Natural killer cell (primary cell): ENCODE data around the gene TWIST2. TPM values are rescaled to one million over a fixed set of nuclear protein-coding genes. Genes with fewer than 3 reads are reported as not detected.

Experiments
- ATAC-seq, 3 donors: fragments of 150-1000 bp in 2 of 3; fragments of 200-7000 bp in 1 of 3; cut with Tn5 transposase; 1 replicate in 1 of 3; 2 replicates in 2 of 3; pipeline ENCODE4 v1.10.0; 2021; ENCODE audit warnings: mild to moderate bottlenecking in 2 of 3, moderate library complexity in 2 of 3
- DNase-seq, 2 donors: peaks; one replicate each; pipeline versions ENCODE4 v3.0.0 to v3.0.0-alpha.2; 2013 to 2021; ENCODE audit warnings: mixed read lengths in 1 of 2
- H3K27ac ChIP-seq: one replicate; pipeline ENCODE4 v1.5.1; 2013; ENCODE audit warnings: mild to moderate bottlenecking, low read length
- H3K27me3 ChIP-seq: one replicate; pipeline ENCODE4 v1.6.1; 2013; ENCODE audit warnings: low read length; ENCODE audit not compliant: control insufficient read depth, insufficient read depth
- H3K36me3 ChIP-seq: one replicate; pipeline ENCODE4 v1.6.1; 2013; ENCODE audit warnings: low read length; ENCODE audit not compliant: control insufficient read depth, insufficient read depth
- H3K4me1 ChIP-seq: one replicate; pipeline ENCODE4 v1.6.1; 2013; ENCODE audit warnings: low read length; ENCODE audit not compliant: control insufficient read depth, insufficient read depth
- H3K4me3 ChIP-seq: one replicate; pipeline ENCODE4 v1.5.1; 2013; ENCODE audit warnings: low read length
- H3K9me3 ChIP-seq: one replicate; pipeline ENCODE4 v1.6.1; 2013; ENCODE audit warnings: low read length; ENCODE audit not compliant: control insufficient read depth, insufficient read depth
- H3K27ac Mint-ChIP-seq, 2 donors: one replicate each; pipeline ENCODE4 v1.8.0; 2022; ENCODE audit warnings: mild to moderate bottlenecking in 2 of 2, mixed read lengths in 2 of 2, moderate library complexity in 1 of 2
- H3K27me3 Mint-ChIP-seq, 2 donors: one replicate each; pipeline ENCODE4 v1.8.0; 2022; ENCODE audit warnings: low read depth in 2 of 2, mixed read lengths in 2 of 2
- H3K36me3 Mint-ChIP-seq: one replicate; pipeline ENCODE4 v1.8.0; 2022; ENCODE audit warnings: mixed read lengths
- H3K4me1 Mint-ChIP-seq, 2 donors: one replicate each; pipeline ENCODE4 v1.8.0; 2022; ENCODE audit warnings: mixed read lengths in 2 of 2
- H3K4me3 Mint-ChIP-seq: one replicate; pipeline ENCODE4 v1.8.0; 2022; ENCODE audit warnings: mild to moderate bottlenecking, moderate library complexity, mixed read lengths
- H3K9me3 Mint-ChIP-seq, 2 donors: one replicate each; pipeline ENCODE4 v1.8.0; 2022; ENCODE audit warnings: mixed read lengths in 2 of 2
- CTCF ChIP-seq: fragments of 200-600 bp; IDR thresholded peaks from one replicate; pipeline ENCODE4 v1.8.0; 2022; ENCODE audit warnings: antibody characterized with exemption
- WGBS: methylation state at CpG from one replicate; pipeline ENCODE4 v1.1.7; 2013; ENCODE audit warnings: missing lambda C conversion rate; ENCODE audit not compliant: insufficient coverage; 5-methylcytosine and 5-hydroxymethylcytosine counted together
- intact Hi-C: fragments of 100-400 bp; cut with micrococcal nuclease; formaldehyde crosslinking; loops from one replicate; pipeline ENCODE4 v1.14.2; 2022
- total RNA-seq, 4 donors: library from RNA; stranded (reverse); fragments of 120-200 nt in 1 of 4; gene quantifications; one replicate each; pipeline versions ENCODE4 v1.2.3 to v1.2.4, GENCODE V29; 2013 to 2022

Gene TWIST2
- total RNA-seq, 3 donors from 2014 or later (not counting 1 experiment from before 2014, with no cell fraction given), result not detected

- 100% methylated on average over 2 of the region's 2 CpGs for WGBS
- H3K36me3 ChIP-seq, result no peaks in the 10 kb centered on the region
- Mint-ChIP-seq H3K4me3 (no peak overlapping the region), H3K4me1 (no peaks in the 10 kb centered on the region), H3K9me3 (no peaks in the 10 kb centered on the region), H3K36me3 (no peaks in the 10 kb centered on the region), H3K27me3 (peaks cover 0 to 3% of the 10 kb centered on the region in 2 donors), H3K27ac (no peak overlapping the region)
- DNase-seq, result no peak
- TF ChIP-seq CTCF, result no peak
- H3K9me3 ChIP-seq, result no peaks in the 10 kb centered on the region
- no peak overlapping the region for H3K4me3 ChIP-seq
- intact Hi-C loops, result no loop called here
- no peak for ATAC-seq
- no peaks in the 10 kb centered on the region for H3K4me1 ChIP-seq
- no peak overlapping the region for H3K27ac ChIP-seq
- H3K27me3 ChIP-seq, result no peaks in the 10 kb centered on the region
Measured at GRCh38 chr2:238903141-238903540, 55.3 kb downstream of the TWIST2 start.

- H3K36me3 Mint-ChIP-seq, result no peaks in the 10 kb centered on the region
- no peak overlapping the region for H3K4me3 Mint-ChIP-seq
- Histone ChIP-seq H3K27me3 (no peaks in the 10 kb centered on the region), H3K36me3 (no peaks in the 10 kb centered on the region), H3K4me1 (no peaks in the 10 kb centered on the region), H3K4me3 (no peak overlapping the region), H3K9me3 (no peaks in the 10 kb centered on the region), H3K27ac (no peak overlapping the region)
- intact Hi-C loops, result no loop called here
- no peaks in the 10 kb centered on the region for H3K9me3 Mint-ChIP-seq
- DNase-seq (no peak), ATAC-seq (no peak)
- H3K27me3 Mint-ChIP-seq, result peaks cover 0 to under 1% of the 10 kb centered on the region in 2 donors
- H3K4me1 Mint-ChIP-seq, result no peaks in the 10 kb centered on the region
- no peak overlapping the region for H3K27ac Mint-ChIP-seq
- TF ChIP-seq CTCF, result no peak
- WGBS, result 91% methylated on average over 2 of the region's 3 CpGs
Measured at GRCh38 chr2:238904177-238904576, 56.3 kb downstream of the TWIST2 start.

- H3K9me3 ChIP-seq, result no peaks in the 10 kb centered on the region
- no peaks in the 10 kb centered on the region for H3K27me3 Mint-ChIP-seq
- DNase-seq (no peak), ATAC-seq (no peak)
- H3K4me1 Mint-ChIP-seq, result no peaks in the 10 kb centered on the region
- intact Hi-C loops, result no loop called here
- no peak overlapping the region for H3K4me3 ChIP-seq
- no peaks in the 10 kb centered on the region for H3K36me3 Mint-ChIP-seq
- no peaks in the 10 kb centered on the region for H3K36me3 ChIP-seq
- WGBS, result 96% methylated on average over 3 of the region's 3 CpGs
- H3K27ac Mint-ChIP-seq, result no peak overlapping the region
- no peak overlapping the region for H3K27ac ChIP-seq
- no peaks in the 10 kb centered on the region for H3K4me1 ChIP-seq
- no peak for TF ChIP-seq CTCF
- H3K4me3 Mint-ChIP-seq, result no peak overlapping the region
- H3K9me3 Mint-ChIP-seq, result no peaks in the 10 kb centered on the region
- no peaks in the 10 kb centered on the region for H3K27me3 ChIP-seq
Measured at GRCh38 chr2:238904716-238905115, 56.8 kb downstream of the TWIST2 start.

GRCh38 chr2:238905224-238905623, 57.3 kb downstream of the TWIST2 start:
- no peaks in the 10 kb centered on the region for H3K27me3 Mint-ChIP-seq
- no peaks in the 10 kb centered on the region for H3K36me3 Mint-ChIP-seq
- H3K4me3 Mint-ChIP-seq, result no peak overlapping the region
- no peak for ATAC-seq
- WGBS, result 64% methylated on average over 13 of the region's 13 CpGs
- H3K27ac ChIP-seq, result no peak overlapping the region
- no peak overlapping the region for H3K4me3 ChIP-seq
- no peak overlapping the region for H3K27ac Mint-ChIP-seq
- no peaks in the 10 kb centered on the region for H3K9me3 Mint-ChIP-seq
- intact Hi-C loops, result no loop called here
- DNase-seq, result no peak
- H3K27me3 ChIP-seq, result no peaks in the 10 kb centered on the region
- H3K4me1 ChIP-seq, result no peaks in the 10 kb centered on the region
- H3K9me3 ChIP-seq, result no peaks in the 10 kb centered on the region
- no peaks in the 10 kb centered on the region for H3K36me3 ChIP-seq
- no peaks in the 10 kb centered on the region for H3K4me1 Mint-ChIP-seq
- no peak for TF ChIP-seq CTCF
